Endothelial cell of umbilical vein (primary cell): ENCODE results near the gene KIF15. TPM values are rescaled to one million over a fixed set of nuclear protein-coding genes. Genes with fewer than 3 reads are reported as not detected.

Source experiments
- BruUV-seq: library from RNA; stranded (reverse); fragments of 400-500 nt; replicated peaks from 2 replicates; lab custom pipeline; 2021; lab: Mats Ljungman, UMichigan
- CTCF ChIA-PET: fragments of 300-600, 350-600 bp; sonication (Branson Sonifier 250); formaldehyde crosslinking; loops from one replicate; lab custom pipeline; 2021; ENCODE audit warnings: antibody characterized with exemption, inconsistent platforms; lab: Charles Lee
- POLR2A ChIA-PET: fragments of 300-600, 350-600 bp; sonication (Branson Sonifier 250); formaldehyde crosslinking; loops from one replicate; lab custom pipeline; 2021; ENCODE audit warnings: antibody characterized with exemption, inconsistent platforms; lab: Charles Lee
- DNase-seq: peaks from one replicate; pipeline ENCODE4 v3.0.0-alpha.2; 2011; ENCODE audit warnings: low read depth, low spot score
- FAIRE-seq: peaks from 2 replicates; lab custom pipeline; 2011; peaks lifted over from hg19 to GRCh38; lab: Jason Lieb, UNC
- H2AFZ ChIP-seq: 2 replicates; pipeline ENCODE4 v1.6.0; 2012; ENCODE audit warnings: low read depth, low read length, control low read depth, inconsistent platforms
- H3K27ac ChIP-seq: 2 replicates; pipeline ENCODE4 v1.5.1; 2011; ENCODE audit warnings: low read depth, mild to moderate bottlenecking, control low read depth, low read length, moderate library complexity; ENCODE audit not compliant: insufficient read depth
- H3K27me3 ChIP-seq, 2 experiments: 2 replicates each; pipeline versions ENCODE4 v1.6.0 to v1.6.1; 2011; ENCODE audit warnings: low read length in 2 of 2, mixed read lengths in 1 of 2; ENCODE audit not compliant: control insufficient read depth in 2 of 2, insufficient read depth in 2 of 2
- H3K36me3 ChIP-seq, 2 experiments: 2 replicates in 1 of 2; 3 replicates in 1 of 2; pipeline ENCODE4 v1.5.1; 2011; ENCODE audit warnings: low read length in 2 of 2, mild to moderate bottlenecking in 1 of 2, moderate library complexity in 1 of 2; ENCODE audit not compliant: control insufficient read depth in 2 of 2, insufficient read depth in 2 of 2; ENCODE audit errors: extremely low read depth in 1 of 2
- H3K4me1 ChIP-seq: 3 replicates; pipeline ENCODE4 v1.5.1; 2011; ENCODE audit warnings: mild to moderate bottlenecking, low read length; ENCODE audit not compliant: control insufficient read depth, insufficient read depth; ENCODE audit errors: extremely low read depth
- H3K4me2 ChIP-seq: 2 replicates; pipeline ENCODE4 v1.6.1; 2011; ENCODE audit warnings: low read length, control low read depth, mixed read lengths; ENCODE audit not compliant: insufficient read depth
- H3K4me3 ChIP-seq, 3 experiments: fragments of 200-600 bp in 1 of 3; sonication (generic), shearing (Covaris generic) in 1 of 3; replicated peaks in 1 of 3; 2 replicates each; pipeline ENCODE4 v1.5.1; 2011 to 2016; ENCODE audit warnings: control low read depth in 3 of 3, low read length in 3 of 3, mild to moderate bottlenecking in 2 of 3, inconsistent platforms in 1 of 3, low read depth in 1 of 3, moderate library complexity in 1 of 3; ENCODE audit not compliant: insufficient read depth in 1 of 3
- H3K79me2 ChIP-seq: 2 replicates; pipeline ENCODE4 v1.6.0; 2012; ENCODE audit warnings: low read length, inconsistent platforms; ENCODE audit not compliant: control insufficient read depth, insufficient read depth
- H3K9ac ChIP-seq: replicated peaks from 2 replicates; pipeline ENCODE3; 2011; ENCODE audit warnings: low read length, control low read depth; ENCODE audit not compliant: insufficient read depth; ENCODE audit errors: extremely low read depth
- H3K9me1 ChIP-seq: replicated peaks from 3 replicates; pipeline ENCODE4 v1.6.0; 2011; ENCODE audit warnings: mild to moderate bottlenecking, low read length; ENCODE audit not compliant: control insufficient read depth, insufficient read depth; ENCODE audit errors: extremely low read depth
- H3K9me3 ChIP-seq: replicated peaks from 2 replicates; pipeline ENCODE4 v1.5.1; 2012; ENCODE audit warnings: low read length, inconsistent platforms; ENCODE audit not compliant: control insufficient read depth, insufficient read depth
- H4K20me1 ChIP-seq: replicated peaks from 2 replicates; pipeline ENCODE3; 2011; ENCODE audit warnings: mild to moderate bottlenecking, low read length; ENCODE audit not compliant: control insufficient read depth, insufficient read depth; ENCODE audit errors: extremely low read depth
- CTCF ChIP-seq, 2 donors: IDR thresholded peaks; 1 replicate in 1 of 2; 2 replicates in 1 of 2; pipeline ENCODE4 v1.5.1; 2011; ENCODE audit warnings: low read length in 2 of 2, mild to moderate bottlenecking in 2 of 2, moderate library complexity in 2 of 2, control low read depth in 1 of 2, inconsistent platforms in 1 of 2, low read depth in 1 of 2; ENCODE audit not compliant: insufficient read depth in 1 of 2; ENCODE audit errors: extremely low read depth in 1 of 2
- EZH2 ChIP-seq: IDR thresholded peaks from 2 replicates; pipeline ENCODE4 v1.6.1; 2012; ENCODE audit warnings: borderline replicate concordance, low read depth, mild to moderate bottlenecking, moderate library complexity, low read length, inconsistent platforms; ENCODE audit not compliant: severe bottlenecking
- FOS ChIP-seq: IDR thresholded peaks from 2 replicates; pipeline ENCODE4 v1.6.1; 2011; ENCODE audit warnings: mild to moderate bottlenecking, low read length, moderate library complexity, borderline replicate concordance; ENCODE audit not compliant: insufficient read depth
- GATA2 ChIP-seq: IDR thresholded peaks from 2 replicates; pipeline ENCODE4 v1.7.0; 2011; ENCODE audit warnings: low read depth, mild to moderate bottlenecking, moderate library complexity, mixed read lengths, low read length; ENCODE audit not compliant: insufficient read length, insufficient read depth
- JUN ChIP-seq: IDR thresholded peaks from 2 replicates; pipeline ENCODE4 v1.6.1; 2011; ENCODE audit warnings: borderline replicate concordance, low read depth; ENCODE audit not compliant: insufficient read length, insufficient read depth
- MAX ChIP-seq: IDR thresholded peaks from 2 replicates; pipeline ENCODE4 v1.6.1; 2011; ENCODE audit not compliant: insufficient read depth, insufficient read length
- MYC ChIP-seq: IDR thresholded peaks from one replicate; pipeline ENCODE4 v1.6.1; 2011; ENCODE audit warnings: mild to moderate bottlenecking, low read depth, low read length
- POLR2A ChIP-seq: IDR thresholded peaks from 2 replicates; pipeline ENCODE4 v1.6.1; 2012; ENCODE audit warnings: low read depth, mild to moderate bottlenecking, control low read depth, low read length
- POLR2AphosphoS5 ChIP-seq: IDR thresholded peaks from 2 replicates; pipeline ENCODE4 v1.6.1; 2012; ENCODE audit warnings: low read depth, mild to moderate bottlenecking, control low read depth, low read length, moderate library complexity; ENCODE audit not compliant: insufficient read depth
- dilution Hi-C: fragments of 300-500 bp; cut with MboI; formaldehyde crosslinking; loops from one replicate; pipeline ENCODE4 v1.15.0; 2019; ENCODE audit warnings: low sequenced_read_pairs; ENCODE audit not compliant: extremely low pct_ligation_motif_present
- intact Hi-C: fragments of 100-400 bp; cut with micrococcal nuclease; formaldehyde crosslinking; loops from one replicate; pipeline ENCODE4 v1.10.0; 2022
- polyA plus RNA-seq, 4 experiments: library from polyadenylated mRNA; depleted of rRNA in 3 of 4; stranded (reverse) in 3 of 4; unstranded in 1 of 4; fragments of >200 nt; gene quantifications; 2 replicates each; pipeline versions ENCODE4 v1.2.1 to v1.2.3, GENCODE V29; 2011 to 2012; ENCODE audit warnings: missing spikeins in 1 of 4
- total RNA-seq: library from RNA; stranded (reverse); gene quantifications from 2 replicates; pipeline ENCODE4 v1.2.3, GENCODE V29; 2021

The KIF15 gene
- total and polyA plus RNA-seq, 2 donors (not counting 3 experiments of a cell fraction or from before 2014, with no cell fraction given): 2.2 to 21.6 TPM

- CTCF ChIA-PET: no interaction called here
- Histone ChIP-seq H3K27ac (peak overlapping the region; percentile 71), H3K27me3 (no peaks in the 10 kb centered on the region), H4K20me1 (no peaks in the 10 kb centered on the region), H3K36me3 (no peaks in the 10 kb centered on the region), H2AFZ (peak overlapping the region; percentile 92), H3K4me3 (peak overlapping the region; percentile 66 to 88 (median 72)), H3K9me1 (no peaks in the 10 kb centered on the region), H3K4me2 (peak overlapping the region; percentile 99), H3K9ac (peak overlapping the region; percentile 95), H3K4me1 (peaks cover 7% of the 10 kb centered on the region), H3K79me2 (peaks cover 6% of the 10 kb centered on the region), H3K9me3 (no peaks in the 10 kb centered on the region)
- DNase-seq: peak; percentile 47
- no TSS peak for BruUV-seq
- intact Hi-C loops: no loop called here
- dilution Hi-C loops: no loop called here
- TF ChIP-seq POLR2A: no peak
- peak; percentile 25 for TF ChIP-seq MAX
- POLR2A ChIA-PET: interaction anchor here (0.8 to 1.0 kb wide), 2 partner anchors 20 to 72 kb away, joined by 3 to 4 read pairs; no protein-coding TSS in a partner anchor
- peak; percentile 58 for FAIRE-seq
Measured at GRCh38 chr3:44862226-44862637, 100.6 kb downstream of the KIF15 start.

GRCh38 chr3:44865272-44866035 is 103.9 kb downstream of the KIF15 start:
- Histone ChIP-seq H3K4me2 (no peak overlapping the region), H3K27ac (no peak overlapping the region), H3K9me1 (no peaks in the 10 kb centered on the region), H3K36me3 (no peaks in the 10 kb centered on the region), H3K79me2 (peaks cover 6% of the 10 kb centered on the region), H3K27me3 (no peaks in the 10 kb centered on the region), H3K9me3 (no peaks in the 10 kb centered on the region), H2AFZ (no peak overlapping the region), H4K20me1 (no peaks in the 10 kb centered on the region), H3K4me3 (no peak overlapping the region), H3K9ac (no peak overlapping the region), H3K4me1 (peaks cover 7% of the 10 kb centered on the region)
- ChIA-PET POLR2A (no interaction called here), CTCF (no interaction called here)
- DNase-seq: no peak
- dilution Hi-C loops: no loop called here
- TF ChIP-seq CTCF (IDR thresholded peaks at IDR 0.05; ENCODE audit: extremely low read depth in 1 of 2, insufficient read depth in 1 of 2, low read depth in 1 of 2, low read length in 2 of 2) (no peak), POLR2A (no peak), GATA2 (no peak), MAX (no peak), MYC (no peak), FOS (no peak), POLR2AphosphoS5 (no peak), JUN (no peak), EZH2 (no peak)
- intact Hi-C loops: no loop called here
- FAIRE-seq: no peak
- no TSS peak for BruUV-seq
